IMR-90 (cell line): ENCODE results near the gene EPHA5. TPM values are rescaled to one million over a fixed set of nuclear protein-coding genes. Genes with fewer than 3 reads are reported as not detected.

Experiments used
- ATAC-seq: fragments of 200-7000 bp; cut with Tn5 transposase; 2 replicates; pipeline ENCODE4 v1.9.1; 2020; ENCODE audit warnings: low read depth, mild to moderate bottlenecking, moderate library complexity
- BruUV-seq: library from RNA; stranded (reverse); fragments of 400-500 nt; replicated peaks from 2 replicates; lab custom pipeline; 2021; lab: Mats Ljungman, UMichigan
- CTCF ChIA-PET: fragments of 300-600 bp; formaldehyde crosslinking; extraction: SDS; loops from one replicate; lab custom pipeline; 2021; ENCODE audit warnings: antibody characterized with exemption; lab: Yijun Ruan, JAX
- POLR2A ChIA-PET: fragments of 300-600 bp; sonication (Branson Sonifier 250); formaldehyde crosslinking; loops from one replicate; lab custom pipeline; 2022; ENCODE audit warnings: antibody characterized with exemption; ENCODE audit not compliant: unreplicated experiment; lab: Charles Lee
- DNase-seq: peaks from one replicate; pipeline ENCODE4 v3.0.0; 2013
- H2AFZ ChIP-seq: replicated peaks from 2 replicates; pipeline ENCODE3; 2013; ENCODE audit warnings: low read length, mild to moderate bottlenecking; ENCODE audit not compliant: poor library complexity
- H2AK5ac ChIP-seq: 2 replicates; pipeline ENCODE4 v1.6.1; 2013; ENCODE audit warnings: low read depth, low read length, inconsistent platforms
- H2AK9ac ChIP-seq: replicated peaks from 2 replicates; pipeline ENCODE3; 2013; ENCODE audit warnings: mild to moderate bottlenecking, low read depth, low read length, moderate library complexity; ENCODE audit not compliant: poor library complexity
- H2BK120ac ChIP-seq: 2 replicates; pipeline ENCODE4 v1.6.1; 2013; ENCODE audit warnings: low read depth, low read length, inconsistent platforms
- H2BK15ac ChIP-seq: 3 replicates; pipeline ENCODE4 v1.6.1; 2013; ENCODE audit warnings: low read depth, low read length, inconsistent platforms
- H2BK20ac ChIP-seq: 2 replicates; pipeline ENCODE4 v1.6.1; 2013; ENCODE audit warnings: low read depth, mild to moderate bottlenecking, inconsistent platforms, low read length, moderate library complexity
- H2BK5ac ChIP-seq: 2 replicates; pipeline ENCODE4 v1.6.1; 2013; ENCODE audit warnings: mild to moderate bottlenecking, low read depth, low read length, inconsistent platforms; ENCODE audit not compliant: poor library complexity, severe bottlenecking
- H3K14ac ChIP-seq: replicated peaks from 2 replicates; pipeline ENCODE4 v1.6.1; 2013; ENCODE audit warnings: low read depth, low read length, inconsistent platforms
- H3K18ac ChIP-seq: 2 replicates; pipeline ENCODE4 v1.6.1; 2013; ENCODE audit warnings: low read depth, low read length, control low read depth
- H3K23ac ChIP-seq: 2 replicates; pipeline ENCODE4 v1.6.1; 2013; ENCODE audit warnings: low read depth, low read length, inconsistent platforms
- H3K27ac ChIP-seq: 2 replicates; pipeline ENCODE4 v1.5.1; 2013; ENCODE audit warnings: mild to moderate bottlenecking, control low read depth, low read length; ENCODE audit not compliant: insufficient read depth
- H3K27me3 ChIP-seq: 2 replicates; pipeline ENCODE4 v1.6.1; 2013; ENCODE audit warnings: low read length; ENCODE audit not compliant: control insufficient read depth, insufficient read depth
- H3K36me3 ChIP-seq: 2 replicates; pipeline ENCODE4 v1.6.1; 2013; ENCODE audit warnings: low read length, mixed read lengths; ENCODE audit not compliant: control insufficient read depth, insufficient read depth
- H3K4ac ChIP-seq: 2 replicates; pipeline ENCODE4 v1.6.1; 2013; ENCODE audit warnings: low read depth, low read length, inconsistent platforms
- H3K4me1 ChIP-seq: 2 replicates; pipeline ENCODE4 v1.6.1; 2013; ENCODE audit warnings: low read length, mixed read lengths; ENCODE audit not compliant: control insufficient read depth, insufficient read depth
- H3K4me2 ChIP-seq: 2 replicates; pipeline ENCODE4 v1.6.1; 2013; ENCODE audit warnings: low read depth, mild to moderate bottlenecking, control low read depth, low read length, moderate library complexity
- H3K4me3 ChIP-seq: 2 replicates; pipeline ENCODE4 v1.5.1; 2013; ENCODE audit warnings: low read depth, mild to moderate bottlenecking, control low read depth, low read length, moderate library complexity; ENCODE audit not compliant: insufficient read depth
- H3K56ac ChIP-seq: 2 replicates; pipeline ENCODE4 v1.6.1; 2013; ENCODE audit warnings: low read length, inconsistent platforms; ENCODE audit not compliant: insufficient read depth; ENCODE audit errors: extremely low read depth
- H3K79me1 ChIP-seq, 2 experiments: 2 replicates each; pipeline ENCODE4 v1.6.1; 2013; ENCODE audit warnings: low read length in 2 of 2, inconsistent platforms in 1 of 2, low read depth in 1 of 2
- H3K9ac ChIP-seq: 2 replicates; pipeline ENCODE4 v1.6.1; 2013; ENCODE audit warnings: low read depth, low read length, control low read depth
- H3K9me1 ChIP-seq: 2 replicates; pipeline ENCODE4 v1.6.1; 2013; ENCODE audit warnings: low read length, inconsistent platforms; ENCODE audit not compliant: insufficient read depth
- H3K9me3 ChIP-seq: 2 replicates; pipeline ENCODE4 v1.6.1; 2013; ENCODE audit warnings: low read length; ENCODE audit not compliant: control insufficient read depth, insufficient read depth
- H4K20me1 ChIP-seq: 2 replicates; pipeline ENCODE4 v1.6.1; 2013; ENCODE audit warnings: low read length, inconsistent platforms; ENCODE audit not compliant: insufficient read depth
- H4K5ac ChIP-seq: 2 replicates; pipeline ENCODE4 v1.6.1; 2013; ENCODE audit warnings: mild to moderate bottlenecking, low read depth, low read length, control low read depth
- H4K8ac ChIP-seq, 2 experiments: 2 replicates each; pipeline ENCODE4 v1.6.1; 2013; ENCODE audit warnings: low read depth in 2 of 2, low read length in 2 of 2, control low read depth in 1 of 2, inconsistent platforms in 1 of 2
- H4K91ac ChIP-seq: 2 replicates; pipeline ENCODE4 v1.6.1; 2013; ENCODE audit warnings: low read depth, low read length, inconsistent platforms; ENCODE audit not compliant: insufficient read depth
- MAFK ChIP-seq: IDR thresholded peaks from 2 replicates; pipeline ENCODE4 v1.6.1; 2012; ENCODE audit warnings: low read depth, low read length, improper control_type of control experiment
- MXI1 ChIP-seq: IDR thresholded peaks from 2 replicates; pipeline ENCODE4 v1.6.1; 2012; ENCODE audit warnings: low read depth, mild to moderate bottlenecking, low read length, moderate library complexity, borderline replicate concordance
- NFE2L2 ChIP-seq: fragments of 150-350 bp; IDR thresholded peaks from 2 replicates; pipeline ENCODE4 v1.6.1; 2016; ENCODE audit warnings: low read depth, mild to moderate bottlenecking, low read length
- WGBS, 2 experiments: methylation state at CpG; one replicate each; pipeline versions ENCODE4 v1.1.5 to v1.1.7; 2013; ENCODE audit warnings: missing lambda C conversion rate in 2 of 2; ENCODE audit not compliant: insufficient read length in 1 of 2; ENCODE audit errors: extremely low coverage in 2 of 2; 5-methylcytosine and 5-hydroxymethylcytosine counted together
- dilution Hi-C: fragments of 300-500 bp; cut with HindIII; formaldehyde crosslinking; loops from one replicate; pipeline ENCODE4 v1.14.3; 2018; ENCODE audit warnings: low sequenced_read_pairs; ENCODE audit not compliant: unreplicated experiment
- in situ Hi-C: fragments of 300-500 bp; cut with MboI; formaldehyde crosslinking; loops from 3 replicates; pipeline ENCODE4 v1.14.3; 2019; ENCODE audit warnings: low sequenced_read_pairs, inconsistent platforms, mixed read lengths
- intact Hi-C: fragments of 100-400 bp; cut with micrococcal nuclease; formaldehyde crosslinking; loops from 2 replicates; pipeline ENCODE4 v1.10.0; 2022
- polyA plus RNA-seq, 3 experiments: library from polyadenylated mRNA; depleted of rRNA; stranded (reverse); fragments of >200 nt; gene quantifications; 2 replicates each; pipeline ENCODE4 v1.2.3, GENCODE V29; 2012; ENCODE audit warnings: low replicate concordance in 1 of 3
- total RNA-seq: library from RNA; depleted of rRNA; stranded (reverse); fragments of >200 nt; gene quantifications from 2 replicates; pipeline ENCODE4 v1.2.3, GENCODE V29; 2012
- TF ChIP-seq, protein P1 (sequence below): fragments of 150-350 bp; IDR thresholded peaks from 2 replicates; pipeline ENCODE4 v1.6.1; 2017; ENCODE audit warnings: mild to moderate bottlenecking, antibody characterized with exemption, low read length, low read depth

The EPHA5 gene
- total and polyA plus RNA-seq, 2 of the 4 experiments (the other 2 are of a cell fraction), result 0.07 to 0.18 TPM

DNA sequence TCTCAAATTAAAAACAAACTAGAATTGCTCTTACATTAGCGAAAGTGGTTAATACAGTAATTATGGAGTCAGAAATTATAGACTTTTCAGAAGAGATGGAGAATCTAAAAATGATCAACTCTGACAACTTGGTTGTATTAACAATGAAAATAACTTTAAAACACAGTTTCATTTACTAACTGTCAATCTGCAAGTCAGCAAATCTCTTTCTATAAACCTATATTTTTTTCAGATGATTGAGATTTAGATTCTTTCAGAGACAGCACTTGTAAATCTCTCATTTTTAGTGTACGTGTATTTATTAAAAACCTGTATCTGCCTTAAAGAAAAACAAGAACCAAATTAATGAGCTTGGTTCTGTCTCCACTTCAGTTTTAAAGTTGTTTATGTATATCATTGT is 311.4 kb downstream of the EPHA5 start:
- no peaks in the 10 kb centered on the region for H3K79me1 ChIP-seq
- no peak overlapping the region for H3K4me2 ChIP-seq
- ChIA-PET POLR2A (no interaction called here), CTCF (no interaction called here)
- no peak overlapping the region for H4K5ac ChIP-seq
- DNase-seq (no peak), ATAC-seq (no peak)
- intact Hi-C loops (no loop called here), in situ Hi-C loops (no loop called here), dilution Hi-C loops (no loop called here)
- no peak overlapping the region for H3K4me3 ChIP-seq
- H3K23ac ChIP-seq, result no peak overlapping the region
- no CpG with 5 or more reads among the region's 2 CpGs for WGBS, 2 experiments
- H3K14ac ChIP-seq, result no peak overlapping the region
- no peaks in the 10 kb centered on the region for H3K9me3 ChIP-seq
- no peak overlapping the region for H2BK120ac ChIP-seq
- H2BK5ac ChIP-seq, result no peak overlapping the region
- no peak overlapping the region for H3K56ac ChIP-seq
- H4K8ac ChIP-seq, result no peak overlapping the region
- no peaks in the 10 kb centered on the region for H4K20me1 ChIP-seq
- H3K4ac ChIP-seq, result no peak overlapping the region
- no peak overlapping the region for H2BK20ac ChIP-seq
- no peaks in the 10 kb centered on the region for H3K9me1 ChIP-seq
- no peaks in the 10 kb centered on the region for H3K36me3 ChIP-seq
- H2BK15ac ChIP-seq, result no peak overlapping the region
- H2AFZ ChIP-seq, result no peak overlapping the region
- H2AK9ac ChIP-seq, result no peak overlapping the region
- H3K27me3 ChIP-seq, result no peaks in the 10 kb centered on the region
- no peak overlapping the region for H2AK5ac ChIP-seq
- no peak overlapping the region for H4K91ac ChIP-seq
- no peak overlapping the region for H3K27ac ChIP-seq
- TF ChIP-seq, protein P1, sequence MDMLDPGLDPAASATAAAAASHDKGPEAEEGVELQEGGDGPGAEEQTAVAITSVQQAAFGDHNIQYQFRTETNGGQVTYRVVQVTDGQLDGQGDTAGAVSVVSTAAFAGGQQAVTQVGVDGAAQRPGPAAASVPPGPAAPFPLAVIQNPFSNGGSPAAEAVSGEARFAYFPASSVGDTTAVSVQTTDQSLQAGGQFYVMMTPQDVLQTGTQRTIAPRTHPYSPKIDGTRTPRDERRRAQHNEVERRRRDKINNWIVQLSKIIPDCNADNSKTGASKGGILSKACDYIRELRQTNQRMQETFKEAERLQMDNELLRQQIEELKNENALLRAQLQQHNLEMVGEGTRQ, result no peak
- TF ChIP-seq NFE2L2 (no peak), MAFK (peak; percentile 76), MXI1 (no peak)
- H3K9ac ChIP-seq, result no peak overlapping the region
- no TSS peak for BruUV-seq
- H3K18ac ChIP-seq, result no peak overlapping the region
- no peaks in the 10 kb centered on the region for H3K4me1 ChIP-seq
